ENCODE results near the gene ZHX3. TPM values are rescaled to one million over a fixed set of nuclear protein-coding genes. Genes with fewer than 3 reads are reported as not detected.

The ZHX3 gene
- total and polyA plus RNA-seq, 10 of the 15 experiments (the other 5 are each of a cell fraction or from before 2014, with no cell fraction given): 1.3 to 14.0 (median 5.0) TPM

GRCh38 chr20:41353530-41353929 lies 36.0 kb upstream of the ZHX3 start:
- in situ Hi-C loops (cut with MboI) (no loop called here), intact Hi-C loops (cut with micrococcal nuclease; ENCODE audit: unreplicated experiment) (no loop called here)
- no peak for ATAC-seq
- no peaks in the 10 kb centered on the region for H3K4me1 ChIP-seq (ENCODE audit: control insufficient read depth, insufficient read depth, low read length)
- ChIA-PET CTCF (interaction anchor here (0.8 kb wide), 1 partner anchor 219 kb away, joined by 3 read pairs; no protein-coding TSS in a partner anchor), POLR2A (no interaction called here), RAD21 (ENCODE audit: unreplicated experiment) (no interaction called here), SMC1A (ENCODE audit: uncharacterized antibody, unreplicated experiment) (no interaction called here)
- no peak for DNase-seq (ENCODE audit: low read depth, low spot score)
- no peak overlapping the region for H2AFZ ChIP-seq (ENCODE audit: control insufficient read depth, low read depth, low read length)
- no TSS peak for BruUV-seq (replicated peaks)
- no peak overlapping the region for H3K4me3 ChIP-seq
- H3K9me3 ChIP-seq (replicated peaks; ENCODE audit: control insufficient read depth, insufficient read depth, low read length): no peaks in the 10 kb centered on the region
- no peak overlapping the region for H3K9ac ChIP-seq (ENCODE audit: control insufficient read depth, insufficient read depth, low read length)
- FAIRE-seq: no peak
- H3K79me2 ChIP-seq (ENCODE audit: control insufficient read depth, insufficient read depth, low read length): no peaks in the 10 kb centered on the region
- H3K27ac ChIP-seq (ENCODE audit: control insufficient read depth, insufficient read depth): no peak overlapping the region
- no peaks in the 10 kb centered on the region for H3K27me3 ChIP-seq (replicated peaks in 1 of 2; ENCODE audit: control insufficient read depth in 2 of 2, insufficient read depth in 2 of 2, low read length in 1 of 2)
- H3K4me2 ChIP-seq (ENCODE audit: control insufficient read depth, insufficient read depth): no peak overlapping the region
- TF ChIP-seq TCF7 (IDR thresholded peaks at IDR 0.05; ENCODE audit: borderline replicate concordance) (no peak), SREBF1 (IDR thresholded peaks at IDR 0.05; ENCODE audit: low read length) (no peak), ZBTB40 (IDR thresholded peaks at IDR 0.05; ENCODE audit: borderline replicate concordance) (no peak), POLR2A (IDR thresholded peaks at IDR 0.05; ENCODE audit: low read depth, low read length) (no peak), ZZZ3 (IDR thresholded peaks at IDR 0.05; ENCODE audit: control insufficient read depth, insufficient read length, low read depth) (no peak), CHD1 (IDR thresholded peaks at IDR 0.05; ENCODE audit: low read depth, low read length) (no peak), RCOR1 (conservative IDR thresholded peaks at IDR 0.05; ENCODE audit: low read depth, low read length) (no peak), TCF3 (IDR thresholded peaks at IDR 0.05; ENCODE audit: borderline replicate concordance, insufficient read depth, low read depth, low read length) (no peak), ZNF622 (IDR thresholded peaks at IDR 0.05) (no peak), IRF4 (IDR thresholded peaks at IDR 0.05; ENCODE audit: low read depth, low read length) (no peak), ZSCAN29 (IDR thresholded peaks at IDR 0.05) (no peak), FOXK2 (IDR thresholded peaks at IDR 0.05) (no peak)
- TF ChIP-seq, protein P1, sequence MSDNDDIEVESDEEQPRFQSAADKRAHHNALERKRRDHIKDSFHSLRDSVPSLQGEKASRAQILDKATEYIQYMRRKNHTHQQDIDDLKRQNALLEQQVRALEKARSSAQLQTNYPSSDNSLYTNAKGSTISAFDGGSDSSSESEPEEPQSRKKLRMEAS (IDR thresholded peaks at IDR 0.05; ENCODE audit: low read depth, low read length): no peak
- H3K36me3 ChIP-seq (ENCODE audit: control insufficient read depth in 2 of 2, insufficient read depth in 2 of 2, low read length in 1 of 2): no peaks in the 10 kb centered on the region
- no peaks in the 10 kb centered on the region for H4K20me1 ChIP-seq (ENCODE audit: control insufficient read depth, insufficient read depth)
